H1 (cell line): ENCODE data around the gene PTCH1. TPM values are rescaled to one million over a fixed set of nuclear protein-coding genes. Genes with fewer than 3 reads are reported as not detected.

ENCODE experiments used
- CTCF ChIA-PET: fragments of 300-600 bp; sonication (Branson Sonifier 250); formaldehyde crosslinking; loops from one replicate; lab custom pipeline; 2021; ENCODE audit not compliant: partially characterized antibody; lab: Charles Lee
- POLR2A ChIA-PET: fragments of 300-600 bp; sonication (Branson Sonifier 250); formaldehyde crosslinking; loops from one replicate; lab custom pipeline; 2021; ENCODE audit warnings: inconsistent platforms; ENCODE audit not compliant: partially characterized antibody; lab: Charles Lee
- DNase-seq, 2 experiments: peaks; one replicate each; pipeline versions ENCODE4 v3.0.0 to v3.0.0-alpha.2; 2010 to 2022; ENCODE audit warnings: low spot score in 2 of 2, low read depth in 1 of 2, mixed read lengths in 1 of 2
- FAIRE-seq: peaks from 2 replicates; lab custom pipeline; 2011; peaks lifted over from hg19 to GRCh38; lab: Jason Lieb, UNC
- H2AFZ ChIP-seq: 2 replicates; pipeline ENCODE4 v1.8.1; 2012; ENCODE audit warnings: low read length, inconsistent platforms
- H2AK5ac ChIP-seq: 2 replicates; pipeline ENCODE4 v1.6.1; 2013; ENCODE audit warnings: low read depth, low read length
- H2BK120ac ChIP-seq: replicated peaks from 2 replicates; pipeline ENCODE3; 2013; ENCODE audit warnings: low read depth, low read length, inconsistent platforms
- H2BK12ac ChIP-seq: 2 replicates; pipeline ENCODE4 v1.6.1; 2013; ENCODE audit warnings: low read depth, low read length
- H2BK15ac ChIP-seq: 2 replicates; pipeline ENCODE4 v1.6.1; 2013; ENCODE audit warnings: low read length
- H2BK20ac ChIP-seq: 2 replicates; pipeline ENCODE4 v1.6.1; 2013; ENCODE audit warnings: low read length
- H2BK5ac ChIP-seq: 2 replicates; pipeline ENCODE4 v1.6.1; 2013; ENCODE audit warnings: low read depth, low read length
- H3K14ac ChIP-seq: 2 replicates; pipeline ENCODE4 v1.6.1; 2013; ENCODE audit warnings: inconsistent platforms; ENCODE audit not compliant: insufficient read length
- H3K18ac ChIP-seq: 2 replicates; pipeline ENCODE4 v1.6.1; 2013; ENCODE audit warnings: low read length; ENCODE audit errors: extremely low read depth
- H3K23ac ChIP-seq: 2 replicates; pipeline ENCODE4 v1.6.1; 2013; ENCODE audit warnings: inconsistent platforms; ENCODE audit not compliant: insufficient read length
- H3K23me2 ChIP-seq: 2 replicates; pipeline ENCODE4 v1.6.1; 2013; ENCODE audit warnings: low read depth, low read length
- H3K27ac ChIP-seq: 2 replicates; pipeline ENCODE4 v1.6.1; 2011; ENCODE audit warnings: low read depth, low read length, inconsistent platforms
- H3K27me3 ChIP-seq, 4 experiments: replicated peaks in 1 of 4; 1 replicate in 1 of 4; 2 replicates in 3 of 4; pipeline versions ENCODE4 v1.6.1 to v1.8.1; 2011 to 2013; ENCODE audit warnings: low read length in 3 of 4, mild to moderate bottlenecking in 3 of 4, inconsistent platforms in 2 of 4, mixed read lengths in 2 of 4, moderate library complexity in 1 of 4; ENCODE audit not compliant: control insufficient read depth in 3 of 4, insufficient read depth in 3 of 4; ENCODE audit errors: extremely low read depth in 1 of 4
- H3K36me3 ChIP-seq, 4 experiments: 2 replicates each; pipeline versions ENCODE4 v1.6.1 to v1.8.1; 2011 to 2013; ENCODE audit warnings: mild to moderate bottlenecking in 4 of 4, low read length in 3 of 4, moderate library complexity in 2 of 4, control low read depth in 1 of 4, inconsistent platforms in 1 of 4; ENCODE audit not compliant: insufficient read depth in 4 of 4, control insufficient read depth in 2 of 4
- H3K4ac ChIP-seq: replicated peaks from 2 replicates; pipeline ENCODE3; 2013; ENCODE audit warnings: low read length, low read depth, mixed read lengths, inconsistent platforms; ENCODE audit not compliant: insufficient read length
- H3K4me1 ChIP-seq, 4 experiments: replicated peaks in 1 of 4; 1 replicate in 1 of 4; 2 replicates in 3 of 4; pipeline versions ENCODE4 v1.6.1 to v1.8.1; 2011 to 2013; ENCODE audit warnings: low read length in 3 of 4, inconsistent platforms in 2 of 4, mixed read lengths in 1 of 4; ENCODE audit not compliant: insufficient read depth in 4 of 4, control insufficient read depth in 3 of 4
- H3K4me2 ChIP-seq, 2 experiments: 2 replicates each; pipeline versions ENCODE4 v1.6.1 to v1.8.1; 2011 to 2013; ENCODE audit warnings: low read depth in 2 of 2, low read length in 2 of 2, control low read depth in 1 of 2, inconsistent platforms in 1 of 2, mild to moderate bottlenecking in 1 of 2; ENCODE audit not compliant: insufficient read depth in 1 of 2
- H3K4me3 ChIP-seq, 4 experiments: fragments of 200-600, 300-600 bp in 1 of 4; sonication (generic), shearing (Covaris generic), sonication (Bioruptor Twin) in 1 of 4; 2 replicates each; pipeline versions ENCODE4 v1.5.1 to v1.8.1; 2011 to 2016; ENCODE audit warnings: low read length in 4 of 4, low read depth in 3 of 4, control low read depth in 2 of 4, inconsistent platforms in 2 of 4, mild to moderate bottlenecking in 2 of 4, mixed read lengths in 1 of 4, moderate library complexity in 1 of 4; ENCODE audit not compliant: insufficient read depth in 2 of 4; ENCODE audit errors: extremely low read depth in 1 of 4
- H3K56ac ChIP-seq: replicated peaks from 2 replicates; pipeline ENCODE3; 2013; ENCODE audit warnings: low read depth, mild to moderate bottlenecking, mixed read lengths, low read length, inconsistent platforms; ENCODE audit not compliant: insufficient read length
- H3K79me1 ChIP-seq: 2 replicates; pipeline ENCODE4 v1.6.1; 2013; ENCODE audit warnings: low read depth, low read length, control low read depth
- H3K79me2 ChIP-seq, 2 experiments: 2 replicates each; pipeline versions ENCODE4 v1.6.1 to v1.8.1; 2012 to 2013; ENCODE audit warnings: low read length in 2 of 2, mild to moderate bottlenecking in 2 of 2, inconsistent platforms in 1 of 2; ENCODE audit not compliant: insufficient read depth in 2 of 2, control insufficient read depth in 1 of 2
- H3K9ac ChIP-seq, 4 experiments: replicated peaks in 1 of 4; 1 replicate in 1 of 4; 2 replicates in 3 of 4; pipeline versions ENCODE4 v1.6.1 to v1.8.1; 2011 to 2013; ENCODE audit warnings: low read depth in 3 of 4, low read length in 3 of 4, control low read depth in 2 of 4, mild to moderate bottlenecking in 2 of 4, moderate library complexity in 2 of 4, inconsistent platforms in 1 of 4; ENCODE audit errors: extremely low read depth in 1 of 4
- H3K9me3 ChIP-seq, 2 experiments: 2 replicates each; pipeline versions ENCODE4 v1.6.1 to v1.8.1; 2012 to 2013; ENCODE audit warnings: mild to moderate bottlenecking in 2 of 2, moderate library complexity in 2 of 2, control low read depth in 1 of 2, inconsistent platforms in 1 of 2, low read depth in 1 of 2, low read length in 1 of 2, mixed read lengths in 1 of 2; ENCODE audit not compliant: insufficient read depth in 2 of 2
- H4K20me1 ChIP-seq, 2 experiments: replicated peaks in 1 of 2; 2 replicates each; pipeline versions ENCODE3 to v1.8.1; 2011 to 2013; ENCODE audit warnings: inconsistent platforms in 2 of 2, low read length in 2 of 2, mild to moderate bottlenecking in 1 of 2; ENCODE audit not compliant: insufficient read depth in 2 of 2, control insufficient read depth in 1 of 2
- H4K5ac ChIP-seq: 2 replicates; pipeline ENCODE4 v1.6.1; 2013; ENCODE audit warnings: low read length, low read depth, mixed read lengths, inconsistent platforms; ENCODE audit not compliant: insufficient read length
- H4K8ac ChIP-seq: 2 replicates; pipeline ENCODE4 v1.8.0; 2013; ENCODE audit warnings: mild to moderate bottlenecking, moderate library complexity, low read length, inconsistent platforms; ENCODE audit not compliant: insufficient read depth; ENCODE audit errors: extremely low read depth
- H4K91ac ChIP-seq: replicated peaks from 2 replicates; pipeline ENCODE3; 2013; ENCODE audit warnings: low read length, mixed read lengths, inconsistent platforms; ENCODE audit not compliant: insufficient read length
- WGBS, 2 experiments: shearing (Covaris generic) in 1 of 2; methylation state at CpG; one replicate each; pipeline versions ENCODE4 v1.1.6 to v1.1.7; 2013 to 2015; ENCODE audit warnings: low lambda C conversion rate in 2 of 2, mixed read lengths in 2 of 2, inconsistent platforms in 1 of 2, low coverage in 1 of 2, missing lambda C conversion rate in 1 of 2; ENCODE audit not compliant: insufficient replicate concordance in 2 of 2, insufficient coverage in 1 of 2, insufficient read length in 1 of 2; ENCODE audit errors: extremely low coverage in 1 of 2, missing lambda C conversion rate in 1 of 2; 5-methylcytosine and 5-hydroxymethylcytosine counted together
- polyA plus RNA-seq, 7 experiments: library from polyadenylated mRNA; depleted of rRNA in 3 of 7; stranded (reverse) in 5 of 7; unstranded in 2 of 7; fragments of >200 nt in 5 of 7; fragments of 200-250 nt in 2 of 7; gene quantifications; 1 replicate in 5 of 7; 2 replicates in 1 of 7; 4 replicates in 1 of 7; pipeline versions ENCODE4 v1.2.1 to v1.2.3, GENCODE V29; 2011 to 2013; ENCODE audit warnings: missing spikeins in 2 of 7, mixed read lengths in 2 of 7
- total RNA-seq: library from RNA; stranded (reverse); fragmentation: NEBNext Ultra II Directional; extraction: Animal tissue kit (Norgen Biotek cat#: 25700); gene quantifications from 2 replicates; pipeline ENCODE4 v1.2.1, GENCODE V29; 2021

The PTCH1 gene
- total and polyA plus RNA-seq, 2 of the 8 experiments (the other 6 are each of a cell fraction or from before 2014, with no cell fraction given), result 6.4 to 34.1 TPM

DNA sequence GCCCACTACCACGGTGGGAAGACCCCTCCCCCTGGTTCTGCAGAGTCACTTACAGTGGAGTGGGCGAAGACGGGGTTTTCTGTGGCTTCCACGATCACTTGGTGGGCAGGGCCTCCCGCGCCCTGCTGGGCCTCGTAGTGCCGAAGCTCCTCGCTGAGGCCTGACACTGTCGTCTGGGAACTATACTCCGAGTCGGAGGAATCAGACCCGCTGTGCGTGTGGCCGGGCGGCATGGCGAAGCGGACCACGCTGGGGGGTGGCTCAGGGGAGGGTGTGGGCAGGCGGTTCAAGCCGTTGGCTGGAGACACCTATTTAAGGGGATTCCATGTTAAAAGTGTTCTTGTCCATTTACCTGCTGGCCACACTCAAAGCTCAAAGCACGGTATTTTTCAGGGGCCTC, 67.8 kb downstream of the PTCH1 start:
- ChIA-PET POLR2A (interaction anchor here (1.2 kb wide), 1 partner anchor 120 kb away, joined by 3 read pairs; no protein-coding TSS in a partner anchor), CTCF (interaction anchor here (1.0 kb wide), 1 partner anchor 113 kb away, joined by 3 read pairs; no protein-coding TSS in a partner anchor)
- H3K4me1 ChIP-seq, result peaks cover 5 to 26% (median 14%) of the 10 kb centered on the region in 4 experiments
- H3K56ac ChIP-seq, result no peak overlapping the region
- H2BK120ac ChIP-seq, result no peak overlapping the region
- H3K79me2 ChIP-seq, result no peaks in the 10 kb centered on the region
- H3K23ac ChIP-seq, result no peak overlapping the region
- DNase-seq (no peak), FAIRE-seq (no peak)
- H4K8ac ChIP-seq, result peak overlapping the region; percentile 11; the same call in 1 of the 2 replicates
- no peak overlapping the region for H3K4me2 ChIP-seq
- peak overlapping the region; percentile 62; the same call in 1 of the 2 replicates for H2BK5ac ChIP-seq
- H3K9ac ChIP-seq, result no peak overlapping the region
- H4K5ac ChIP-seq, result no peak overlapping the region
- no peak overlapping the region for H2AK5ac ChIP-seq
- no peak overlapping the region for H3K4me3 ChIP-seq
- no peak overlapping the region for H3K18ac ChIP-seq
- no peak overlapping the region for H3K4ac ChIP-seq
- H2BK15ac ChIP-seq, result no peak overlapping the region
- H4K20me1 ChIP-seq, result peaks cover 0 to 1% of the 10 kb centered on the region in 2 experiments
- H3K14ac ChIP-seq, result no peak overlapping the region
- peak overlapping the region; percentile 52 for H4K91ac ChIP-seq
- WGBS, 2 experiments, result 90% methylated on average over 22 of the region's 22 CpGs; no CpG with 5 or more reads in 1 of the 2 experiments
- H3K9me3 ChIP-seq, result no peaks in the 10 kb centered on the region
- no peaks in the 10 kb centered on the region for H3K23me2 ChIP-seq
- no peak overlapping the region for H3K27ac ChIP-seq
- H3K36me3 ChIP-seq, result peaks cover 8 to 91% (median 29%) of the 10 kb centered on the region in 4 experiments; a peak in 6 of 8 replicates
- no peak overlapping the region; the same call in 1 of the 2 replicates for H2BK20ac ChIP-seq
- H2BK12ac ChIP-seq, result no peak overlapping the region
- no peaks in the 10 kb centered on the region for H3K79me1 ChIP-seq
- H3K27me3 ChIP-seq, result no peaks in the 10 kb centered on the region
- H2AFZ ChIP-seq, result no peak overlapping the region
